Activated CD8-positive, alpha-beta memory T cell treated with anti-CD3 and anti-CD28 coated beads, Interleukin-2, amount 50 U/mL, for 4 hours (primary cell): ENCODE measurements around the gene DDR2.

ENCODE experiments used
- DNase-seq: peaks from one replicate; pipeline ENCODE4 v3.0.0-alpha.2; 2020

The DDR2 gene

DNA sequence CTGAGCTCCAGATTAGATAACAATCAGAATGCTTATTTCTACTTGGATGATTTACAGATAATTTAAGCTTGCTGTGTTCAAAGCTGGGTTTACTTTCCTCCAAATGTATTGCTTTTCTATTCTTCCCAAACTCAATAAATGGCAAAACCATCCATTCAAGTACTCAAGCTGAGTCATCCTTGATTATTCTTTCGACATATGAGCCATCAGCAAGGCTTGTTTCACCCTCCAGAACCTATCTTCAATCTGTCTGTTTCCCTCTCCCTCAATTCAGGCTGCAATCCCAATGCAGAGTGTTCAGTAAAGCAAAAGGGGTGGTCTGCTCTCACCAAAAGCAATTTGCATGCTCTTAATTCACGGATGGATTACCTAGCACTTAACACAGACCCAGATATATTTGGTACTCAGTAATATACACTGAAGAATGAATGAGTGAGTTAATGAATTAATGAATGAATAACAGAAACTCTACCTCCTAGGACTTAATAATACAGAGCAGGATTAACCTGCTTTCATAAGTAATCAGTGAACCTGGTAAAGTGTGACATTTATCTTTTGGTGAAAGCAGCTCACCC, 41.9 kb downstream of the DDR2 start:
- DNase-seq = no peak

DNA sequence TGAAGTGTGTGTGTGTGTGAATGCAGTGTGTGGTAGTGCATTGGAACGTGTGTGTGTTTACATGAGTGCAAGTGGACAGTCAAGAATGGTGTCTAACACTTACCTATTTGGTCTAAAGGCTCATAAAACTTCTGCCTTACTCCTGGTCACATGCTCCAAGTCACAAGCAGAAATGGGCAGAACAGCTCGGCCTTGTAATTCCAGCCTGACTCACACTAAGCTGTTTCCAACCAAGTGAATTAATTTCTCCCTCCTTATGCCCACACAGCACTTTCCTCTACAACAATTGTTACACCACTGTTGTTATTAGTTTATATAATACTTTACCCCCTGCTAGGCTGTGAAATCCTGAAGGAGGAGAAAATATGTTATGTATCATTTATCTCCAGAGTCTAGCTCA, 43.8 kb downstream of the DDR2 start:
- no peak for DNase-seq

GRCh38 chr1:162676750-162677149, 44.5 kb downstream of the DDR2 start:
- DNase-seq = no peak

DNA sequence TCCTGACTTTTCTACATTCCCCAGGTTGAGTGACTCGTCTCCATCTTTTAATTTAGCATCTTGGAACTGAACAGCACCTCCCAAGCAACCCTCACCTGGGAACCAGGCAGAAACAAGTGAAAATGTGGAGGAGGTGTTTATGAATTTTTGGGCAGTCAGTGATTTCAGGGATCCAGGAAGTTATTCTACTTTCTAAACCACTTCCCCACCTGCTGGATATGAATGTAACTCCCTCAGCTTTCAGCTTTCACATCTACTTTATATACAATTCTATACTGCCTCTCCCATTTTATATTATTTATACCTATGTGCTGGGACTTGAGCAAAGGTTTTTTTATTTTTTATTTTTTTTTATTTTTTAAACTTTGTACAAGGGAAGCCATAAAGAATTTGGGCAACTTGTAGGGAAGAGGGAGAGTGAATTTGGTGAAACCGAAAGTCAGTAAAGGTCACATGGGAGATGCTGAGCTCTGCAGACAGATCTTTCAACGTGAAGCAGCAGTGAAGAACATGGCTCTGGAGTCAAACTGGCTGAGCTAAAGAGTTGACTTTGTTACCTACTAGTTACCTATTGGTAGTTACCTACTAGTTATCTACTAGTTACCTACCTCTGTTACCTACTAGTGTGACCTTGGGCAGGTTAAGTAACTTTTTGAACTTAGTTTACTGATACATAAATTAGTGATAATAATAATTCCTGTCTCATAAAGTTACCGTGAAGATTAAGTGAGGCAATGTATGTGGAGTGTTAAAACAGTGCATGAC, 45.5 kb downstream of the DDR2 start:
- no peak for DNase-seq

DNA sequence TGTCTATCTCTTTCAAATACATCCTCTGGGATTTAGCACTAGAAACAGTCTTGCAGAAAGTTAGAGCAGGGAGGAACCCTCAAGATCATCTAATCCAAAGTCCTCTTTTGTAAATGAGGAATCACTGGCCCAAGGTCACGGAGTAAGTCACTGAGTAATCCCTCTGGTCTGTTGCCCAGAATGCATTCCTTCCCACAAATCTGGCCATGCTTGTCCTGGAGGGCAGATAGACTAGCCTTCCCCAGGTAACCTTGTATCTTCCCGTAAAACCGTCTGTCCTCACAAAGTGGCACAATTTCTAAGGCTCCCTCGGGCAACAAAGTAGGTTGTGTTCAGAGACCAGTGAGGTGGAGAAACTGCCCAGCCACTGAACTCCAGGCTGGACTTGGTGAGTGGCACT, 46.2 kb downstream of the DDR2 start:
- no peak for DNase-seq

DNA sequence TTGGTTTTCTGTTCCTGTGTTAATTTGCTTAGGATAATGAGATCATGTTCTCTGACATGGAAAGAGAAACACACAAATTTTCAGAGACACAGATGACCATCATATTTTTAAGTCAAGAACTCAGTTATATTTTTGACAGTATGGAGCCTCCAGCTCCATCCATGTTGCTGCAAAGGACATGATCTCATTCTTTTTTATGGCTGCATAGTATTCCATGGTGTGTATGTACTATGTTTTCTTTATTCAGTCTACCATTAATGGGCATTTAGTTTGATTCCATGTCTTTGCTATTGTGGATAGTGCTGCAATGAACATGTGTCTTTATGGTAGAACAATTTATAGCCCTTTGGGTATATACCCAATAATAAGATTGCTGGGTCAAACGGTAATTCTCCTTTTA, 47.0 kb downstream of the DDR2 start:
- DNase-seq = no peak

DNA sequence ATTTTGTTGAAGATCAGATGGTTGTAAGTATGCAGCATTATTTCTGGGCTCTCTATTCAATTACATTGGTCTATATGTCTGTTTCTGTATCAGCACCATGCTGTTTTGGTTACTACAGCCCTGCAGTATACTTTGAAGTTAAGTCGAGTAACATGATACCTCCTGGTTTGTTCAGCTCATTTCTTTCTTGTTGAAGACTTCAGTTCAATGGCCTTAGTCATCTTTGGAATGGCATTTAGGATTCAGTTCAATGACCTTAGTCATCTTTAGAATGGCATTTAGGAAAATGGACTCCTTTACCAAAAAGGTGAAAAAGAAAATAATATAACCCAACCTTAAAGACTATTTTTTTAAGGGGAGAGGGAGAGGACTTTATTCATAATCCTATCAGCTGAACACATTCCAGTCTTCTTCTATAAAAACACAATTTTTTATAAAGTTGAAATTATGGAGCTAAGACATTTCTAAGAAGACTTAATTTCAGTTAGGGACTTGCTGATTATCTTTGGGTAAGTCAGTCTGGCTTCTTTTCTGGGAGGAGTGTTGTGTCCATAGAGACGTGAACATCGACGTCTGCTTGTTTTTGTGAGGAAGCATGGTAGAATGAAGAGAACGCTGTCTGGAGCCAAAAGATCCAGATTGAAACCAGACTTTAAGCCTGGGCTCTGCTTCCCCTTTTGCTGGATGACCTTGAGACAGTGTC, 48.3 kb downstream of the DDR2 start:
- no peak for DNase-seq

DNA sequence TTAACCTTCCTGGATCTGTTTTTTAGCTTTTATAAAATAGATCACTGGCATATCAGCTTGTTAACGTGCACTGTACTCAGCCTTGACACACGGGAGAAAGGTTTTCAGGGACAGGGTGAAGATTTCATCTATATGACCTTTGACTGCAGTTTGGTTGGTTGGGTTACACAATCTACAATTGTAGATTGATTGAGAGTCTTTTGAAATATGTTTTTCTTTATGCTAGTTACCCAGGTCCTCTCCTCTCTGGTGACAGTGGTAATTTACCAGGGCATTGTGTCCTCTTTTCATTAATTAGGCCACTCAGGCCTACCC, 48.8 kb downstream of the DDR2 start:
- DNase-seq = no peak

DNA sequence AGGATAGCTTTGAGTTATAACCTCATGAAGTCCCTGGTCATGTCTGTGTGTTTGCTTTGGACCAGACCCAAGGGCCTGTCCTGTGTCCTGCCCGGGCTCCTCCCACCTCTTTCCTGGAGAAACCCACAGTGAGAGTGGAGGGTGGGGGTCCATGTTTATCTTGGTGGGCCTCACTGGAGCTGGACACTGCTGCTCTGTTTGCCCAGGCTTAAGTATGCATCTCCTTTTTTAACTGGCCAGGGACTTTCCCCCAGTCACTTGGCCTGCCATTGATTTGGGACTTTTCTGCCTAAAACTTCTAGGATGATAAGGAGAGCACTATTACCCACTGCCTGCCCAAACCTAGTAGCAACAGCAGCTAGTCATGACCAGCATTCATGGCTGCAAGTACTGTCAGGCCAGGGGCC, 49.8 kb downstream of the DDR2 start:
- no peak for DNase-seq

GRCh38 chr1:162687870-162688269, 55.6 kb downstream of the DDR2 start:
- DNase-seq = no peak

GRCh38 chr1:162688521-162688920, 56.3 kb downstream of the DDR2 start:
- DNase-seq = no peak

DNA sequence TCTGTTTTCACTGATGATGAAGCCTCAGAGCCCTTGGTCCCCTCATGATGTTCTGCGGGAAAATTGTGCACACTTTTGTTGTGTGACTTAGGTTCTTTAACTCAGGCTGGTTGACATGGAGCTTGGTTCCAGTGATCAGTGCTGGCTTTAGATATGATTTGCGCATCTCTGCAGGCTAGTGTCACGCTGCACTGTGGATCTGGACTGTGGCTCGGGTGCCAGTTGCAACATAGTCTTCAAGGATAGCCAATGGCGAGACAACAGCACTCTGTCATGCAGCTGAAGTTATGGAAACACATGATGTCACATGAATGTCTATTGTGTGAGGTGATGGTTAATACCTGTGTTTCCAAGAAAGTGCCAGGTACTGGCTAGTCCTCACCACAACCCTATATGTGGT, 56.7 kb downstream of the DDR2 start:
- no peak for DNase-seq

DNA sequence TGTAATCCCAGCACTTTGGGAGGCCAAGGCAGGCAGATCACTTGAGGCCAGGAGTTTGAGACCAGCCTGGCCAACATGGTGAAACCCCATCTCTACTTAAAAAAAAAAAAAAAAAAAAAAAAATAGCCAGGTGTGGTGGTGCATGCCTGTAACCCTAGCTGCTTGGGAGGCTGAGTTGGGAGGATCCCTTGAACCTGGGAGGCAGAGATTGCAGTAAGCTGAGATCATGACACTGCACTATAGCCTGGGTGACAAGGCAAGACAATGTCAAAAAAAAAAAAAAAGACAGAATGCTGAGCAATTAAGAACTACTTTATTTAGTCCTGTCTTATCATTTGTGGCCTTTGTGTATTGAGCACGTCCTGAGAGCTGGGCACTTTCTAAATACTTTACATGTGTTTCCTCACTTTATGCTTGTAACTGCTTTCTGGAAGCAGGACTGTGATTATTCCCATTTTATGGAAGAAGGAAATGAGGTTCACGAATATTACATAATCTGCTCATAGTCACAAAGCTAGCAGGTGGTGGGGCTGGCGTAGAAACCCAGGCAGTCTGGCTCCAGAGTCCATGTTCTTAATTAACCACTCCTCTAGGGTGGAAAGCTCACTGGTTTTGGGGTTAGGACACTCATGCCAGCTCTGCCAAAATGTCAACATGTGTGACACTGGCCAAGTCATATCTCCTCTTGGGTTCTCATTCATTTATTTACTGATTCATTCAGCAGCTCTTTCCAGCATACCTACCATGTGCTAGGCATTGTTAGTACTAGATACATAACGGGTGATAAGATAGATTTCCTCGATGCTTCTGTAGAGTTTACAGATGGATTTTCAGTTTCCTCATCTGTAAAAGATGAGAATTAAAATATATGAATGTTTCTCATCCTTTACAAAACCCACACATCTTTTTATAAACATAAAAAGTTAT, 57.7 kb downstream of the DDR2 start:
- no peak for DNase-seq

GRCh38 chr1:162690672-162691434, 58.6 kb downstream of the DDR2 start:
- no peak for DNase-seq

DNA sequence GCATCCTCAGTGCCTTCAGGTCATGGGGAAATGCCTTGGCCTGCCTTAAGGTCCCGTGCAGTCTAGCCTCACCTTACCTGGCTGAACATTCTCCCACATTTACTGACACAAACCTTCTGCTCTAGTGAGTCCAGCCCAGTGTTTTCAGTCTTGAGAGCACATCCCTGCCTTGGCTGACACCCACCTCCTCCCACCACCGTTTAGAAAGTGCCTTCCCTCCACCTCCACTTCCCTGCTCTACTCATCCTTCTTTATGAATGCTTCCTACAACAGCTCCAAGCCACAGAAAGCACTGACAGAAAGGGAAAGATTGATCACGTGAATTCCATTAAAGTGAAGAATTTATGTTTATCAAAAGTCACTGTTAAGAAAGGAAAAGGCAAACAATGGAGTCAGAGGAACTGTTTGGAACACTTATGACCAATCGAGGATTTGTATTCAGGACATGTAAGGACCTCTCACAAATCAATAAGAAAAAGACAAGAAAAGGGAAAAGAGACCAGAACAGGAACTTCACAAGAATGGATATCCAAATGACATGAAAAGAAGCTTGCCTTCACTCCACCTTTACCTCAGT, 59.8 kb downstream of the DDR2 start:
- no peak for DNase-seq

DNA sequence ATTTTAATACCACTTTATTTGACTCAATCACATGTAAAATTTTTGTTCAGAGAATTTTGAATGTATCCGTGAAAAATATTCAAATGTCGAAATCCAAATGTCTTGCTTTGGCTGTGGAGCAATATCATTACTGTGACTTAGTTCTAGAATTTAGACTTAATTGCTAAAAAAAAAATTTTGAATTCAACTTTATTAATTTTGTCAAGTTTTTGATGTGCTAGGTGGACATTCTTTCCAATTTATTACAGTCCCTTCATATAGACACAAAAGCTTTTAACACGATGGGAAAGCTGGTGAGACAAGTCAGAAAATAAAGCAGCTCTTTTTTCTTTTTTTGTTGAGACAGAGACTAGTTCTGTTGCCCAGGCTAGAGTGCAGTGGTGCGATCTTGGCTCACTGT, 62.6 kb downstream of the DDR2 start:
- DNase-seq = no peak

- no peak for DNase-seq
Measured at GRCh38 chr1:162695687-162696086, 63.4 kb downstream of the DDR2 start.

GRCh38 chr1:162696286-162696862, 64.1 kb downstream of the DDR2 start:
- no peak for DNase-seq

- no peak for DNase-seq
Measured at GRCh38 chr1:162697140-162697895, 65.1 kb downstream of the DDR2 start.

GRCh38 chr1:162699366-162699765, 67.1 kb downstream of the DDR2 start:
- DNase-seq = no peak

DNA sequence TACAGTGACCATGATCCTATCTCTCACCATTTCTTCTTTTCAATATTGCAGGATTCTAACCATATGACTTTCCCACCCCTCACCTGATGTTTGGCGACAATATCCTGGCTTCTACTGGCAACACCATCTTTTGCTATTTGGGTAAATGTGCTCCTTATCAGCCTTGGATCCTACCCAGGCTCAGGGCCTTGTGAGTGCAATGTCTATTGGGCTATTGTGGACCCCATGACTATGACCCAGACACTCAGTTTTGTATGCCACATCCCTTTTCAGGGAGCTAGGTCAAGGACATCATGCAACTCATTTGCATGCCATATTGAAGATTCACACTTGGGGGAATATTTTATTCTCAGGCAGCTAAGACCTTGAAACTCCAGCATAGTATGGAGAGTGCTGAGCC, 67.9 kb downstream of the DDR2 start:
- no peak for DNase-seq
